Esophagus muscularis mucosa (tissue), 4 donors: ENCODE measurements around the gene FGFR1OP2. TPM values are rescaled to one million over a fixed set of nuclear protein-coding genes. Genes with fewer than 3 reads are reported as not detected.

Experiments
- DNase-seq: peaks from one replicate; pipeline ENCODE4 v3.0.0-alpha.2; 2017; ENCODE audit errors: extremely low spot score
- H3K27ac ChIP-seq, 4 donors: fragments of 200-600 bp; sonication (generic); replicated peaks in 1 of 4; 1 replicate in 3 of 4; 2 replicates in 1 of 4; pipeline ENCODE4 v1.5.1; 2016 to 2019; ENCODE audit warnings: mild to moderate bottlenecking in 1 of 4
- H3K27me3 ChIP-seq, 4 donors: fragments of 200-600 bp; sonication (generic); one replicate each; pipeline versions ENCODE4 v1.5.1 to v1.6.0; 2016 to 2019
- H3K36me3 ChIP-seq, 4 donors: fragments of 200-600 bp; sonication (generic); one replicate each; pipeline ENCODE4 v1.5.1; 2016 to 2019
- H3K4me1 ChIP-seq, 4 donors: fragments of 200-600 bp; sonication (generic); one replicate each; pipeline ENCODE4 v1.5.1; 2016 to 2019
- H3K4me3 ChIP-seq, 4 donors: fragments of 200-600 bp; sonication (generic); 1 replicate in 2 of 4; 2 replicates in 2 of 4; pipeline ENCODE4 v1.5.1; 2016 to 2019; ENCODE audit warnings: mild to moderate bottlenecking in 4 of 4, moderate library complexity in 1 of 4
- H3K9me3 ChIP-seq, 4 donors: fragments of 200-600 bp; sonication (generic); 1 replicate in 3 of 4; 2 replicates in 1 of 4; pipeline ENCODE4 v1.5.1; 2016 to 2019
- EP300 ChIP-seq: sonication (generic); formaldehyde crosslinking; IDR thresholded peaks from one replicate; pipeline ENCODE4 v1.6.1; 2017; ENCODE audit warnings: antibody characterized with exemption
- POLR2A ChIP-seq: fragments of 450-650 bp; IDR thresholded peaks from one replicate; pipeline ENCODE4 v1.6.1; 2017; ENCODE audit warnings: antibody characterized with exemption, moderate library complexity, mild to moderate bottlenecking, low read depth
- POLR2AphosphoS5 ChIP-seq, 2 donors: sonication (generic); formaldehyde crosslinking; IDR thresholded peaks; one replicate each; pipeline ENCODE4 v1.6.1; 2017; ENCODE audit warnings: antibody characterized with exemption in 2 of 2
- WGBS: methylation state at CpG from one replicate; pipeline ENCODE4 v1.1.5; 2018; 5-methylcytosine and 5-hydroxymethylcytosine counted together
- intact Hi-C: fragments of 100-400 bp; cut with DNase I; formaldehyde crosslinking; loops from one replicate; pipeline ENCODE4 v1.15.1; 2023
- total RNA-seq, 4 donors: library from RNA; depleted of rRNA; stranded (reverse); fragments of >200 nt; gene quantifications; one replicate each; pipeline versions ENCODE4 v1.1.0 to v1.2.1, GENCODE V29; 2016
- TF ChIP-seq, protein P1 (sequence below), 3 experiments: fragments of 200-600 bp in 2 of 3; fragments of 450-650 bp in 1 of 3; sonication (generic) in 2 of 3; IDR thresholded peaks; one replicate each; pipeline ENCODE4 v1.5.1; 2017 to 2019; ENCODE audit warnings: antibody characterized with exemption in 3 of 3, mild to moderate bottlenecking in 2 of 3, moderate library complexity in 1 of 3

The FGFR1OP2 gene
- total RNA-seq, 4 donors from 2014 or later, result 52.7 to 65.9 (median 59.4) TPM

DNA sequence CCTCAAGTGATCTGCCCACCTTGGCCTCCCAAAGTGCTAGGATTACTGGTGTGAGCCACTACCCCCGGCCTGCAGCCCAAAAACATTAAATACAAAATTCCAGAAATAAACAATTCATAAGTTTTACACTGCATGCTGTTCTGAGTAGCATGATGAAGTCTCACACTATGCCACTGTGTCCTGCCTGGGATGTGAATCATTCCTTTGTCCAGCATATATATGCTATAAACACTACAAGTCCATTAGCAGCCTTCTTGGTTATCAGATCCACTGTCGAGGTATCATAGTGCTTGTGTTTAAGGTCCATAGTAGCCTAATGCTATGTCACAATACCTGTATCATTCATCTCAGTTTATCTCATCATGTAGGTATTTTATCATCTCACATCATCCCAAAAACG lies 16.4 kb upstream of the FGFR1OP2 start:
- Histone ChIP-seq H3K4me3 (no peak overlapping the region), H3K27ac (no peak overlapping the region), H3K9me3 (no peaks in the 10 kb centered on the region), H3K36me3 (peaks cover 16 to 71% (median 38%) of the 10 kb centered on the region in 4 donors), H3K4me1 (no peaks in the 10 kb centered on the region), H3K27me3 (no peaks in the 10 kb centered on the region)
- DNase-seq, result no peak
- intact Hi-C loops, result no loop called here
- 89% methylated on average over 3 of the region's 3 CpGs for WGBS
- TF ChIP-seq POLR2A (no peak), POLR2AphosphoS5 (IDR thresholded peaks at IDR 0.05) (no peak), EP300 (no peak)
- TF ChIP-seq, protein P1, sequence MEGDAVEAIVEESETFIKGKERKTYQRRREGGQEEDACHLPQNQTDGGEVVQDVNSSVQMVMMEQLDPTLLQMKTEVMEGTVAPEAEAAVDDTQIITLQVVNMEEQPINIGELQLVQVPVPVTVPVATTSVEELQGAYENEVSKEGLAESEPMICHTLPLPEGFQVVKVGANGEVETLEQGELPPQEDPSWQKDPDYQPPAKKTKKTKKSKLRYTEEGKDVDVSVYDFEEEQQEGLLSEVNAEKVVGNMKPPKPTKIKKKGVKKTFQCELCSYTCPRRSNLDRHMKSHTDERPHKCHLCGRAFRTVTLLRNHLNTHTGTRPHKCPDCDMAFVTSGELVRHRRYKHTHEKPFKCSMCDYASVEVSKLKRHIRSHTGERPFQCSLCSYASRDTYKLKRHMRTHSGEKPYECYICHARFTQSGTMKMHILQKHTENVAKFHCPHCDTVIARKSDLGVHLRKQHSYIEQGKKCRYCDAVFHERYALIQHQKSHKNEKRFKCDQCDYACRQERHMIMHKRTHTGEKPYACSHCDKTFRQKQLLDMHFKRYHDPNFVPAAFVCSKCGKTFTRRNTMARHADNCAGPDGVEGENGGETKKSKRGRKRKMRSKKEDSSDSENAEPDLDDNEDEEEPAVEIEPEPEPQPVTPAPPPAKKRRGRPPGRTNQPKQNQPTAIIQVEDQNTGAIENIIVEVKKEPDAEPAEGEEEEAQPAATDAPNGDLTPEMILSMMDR (IDR thresholded peaks at IDR 0.05), result no peak

- H3K36me3 ChIP-seq, result peaks cover 18 to 72% (median 42%) of the 10 kb centered on the region in 4 donors
- no peak overlapping the region for H3K27ac ChIP-seq
- no peaks in the 10 kb centered on the region for H3K4me1 ChIP-seq
- H3K9me3 ChIP-seq, result no peaks in the 10 kb centered on the region
- TF ChIP-seq EP300, result no peak
- H3K27me3 ChIP-seq, result no peaks in the 10 kb centered on the region
- DNase-seq, result no peak
- 95% methylated on average over 5 of the region's 5 CpGs for WGBS
- intact Hi-C loops, result no loop called here
- no peak overlapping the region for H3K4me3 ChIP-seq
These were observed 9.6 kb upstream of the FGFR1OP2 start for GRCh38 chr12:26928661-26929060.

- Histone ChIP-seq H3K27ac (no peak overlapping the region), H3K36me3 (peaks cover 18 to 63% (median 39%) of the 10 kb centered on the region in 4 donors), H3K4me1 (peaks cover 0 to 5% (median 0%) of the 10 kb centered on the region in 4 donors), H3K4me3 (no peak overlapping the region), H3K9me3 (no peaks in the 10 kb centered on the region), H3K27me3 (no peaks in the 10 kb centered on the region)
- no peak for DNase-seq
- 98% methylated on average over 2 of the region's 2 CpGs for WGBS
- intact Hi-C loops, result no loop called here
- TF ChIP-seq EP300 (no peak), POLR2A (no peak), POLR2AphosphoS5 (IDR thresholded peaks at IDR 0.05) (no peak)
- TF ChIP-seq, protein P1 (IDR thresholded peaks at IDR 0.05), result no peak
These were observed 8.7 kb upstream of the FGFR1OP2 start for GRCh38 chr12:26929590-26929989.

- DNase-seq, result no peak
- Histone ChIP-seq H3K4me1 (peaks cover 32 to 49% (median 43%) of the 10 kb centered on the region in 4 donors), H3K27ac (peak overlapping the region in 2 of 4 donors; percentile 25 to 96), H3K4me3 (no peak overlapping the region), H3K9me3 (no peaks in the 10 kb centered on the region), H3K27me3 (no peaks in the 10 kb centered on the region), H3K36me3 (peaks cover 0 to 19% (median 7%) of the 10 kb centered on the region in 4 donors)
- TF ChIP-seq EP300 (no peak), POLR2A (no peak), POLR2AphosphoS5 (IDR thresholded peaks at IDR 0.05) (no peak)
- TF ChIP-seq, protein P1 (IDR thresholded peaks at IDR 0.05), result no peak
- 77% methylated on average over 7 of the region's 7 CpGs for WGBS
- intact Hi-C loops, result loop anchor here (5.0 to 10.0 kb wide), 3 partner anchors 76 to 371 kb away; partner anchors contain the start of gene TM7SF3
These were observed 2.5 kb upstream of the FGFR1OP2 start for GRCh38 chr12:26935636-26936378.

DNA sequence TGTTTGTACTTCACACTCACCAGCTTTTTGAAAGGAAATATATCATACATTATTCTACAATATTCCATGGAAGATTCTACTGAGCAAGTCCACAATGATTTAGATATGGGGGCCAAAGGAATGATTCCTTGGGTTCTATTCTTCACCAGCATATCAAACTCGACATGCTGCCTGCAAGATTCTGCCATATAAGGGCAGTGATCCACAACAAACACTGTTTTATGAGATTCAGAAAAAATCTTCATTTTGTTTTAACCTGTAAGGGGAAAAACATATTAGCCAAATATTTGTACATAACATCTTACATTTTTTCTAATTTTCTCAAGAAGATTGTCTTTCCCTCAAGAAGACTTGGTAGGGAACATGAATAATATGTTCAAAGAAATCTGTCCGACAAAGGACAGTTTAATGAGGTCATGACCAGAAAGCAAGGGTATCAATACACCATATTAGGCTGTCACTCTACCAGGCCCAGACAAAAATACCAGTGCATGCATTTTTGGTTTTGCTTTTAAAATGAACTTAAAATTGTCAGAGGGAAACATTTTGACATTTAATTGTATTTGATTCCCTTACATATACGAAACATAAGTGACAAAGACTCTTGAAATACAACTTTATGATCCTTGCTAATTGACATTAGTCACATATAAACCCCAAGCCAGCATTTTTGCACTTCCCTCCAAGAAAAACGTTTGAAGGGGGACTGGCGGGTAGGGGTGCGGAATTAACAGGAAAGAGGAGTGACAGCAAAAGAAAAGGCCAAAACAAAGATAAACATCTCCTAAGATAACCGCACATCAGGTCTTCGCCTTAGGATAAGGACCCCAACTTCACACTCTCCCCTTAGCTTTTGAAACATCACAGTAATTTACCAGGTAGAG lies 1.5 kb upstream of the FGFR1OP2 start:
- H3K27ac ChIP-seq, result peak overlapping the region; percentile 94 to 97 (median 96)
- H3K36me3 ChIP-seq, result peaks cover 0 to 15% (median 5%) of the 10 kb centered on the region in 4 donors
- intact Hi-C loops, result loop anchor here (5.0 to 10.0 kb wide), 3 partner anchors 76 to 370 kb away; partner anchors contain the start of gene TM7SF3
- H3K4me3 ChIP-seq, result peak overlapping the region; percentile 89 to 96 (median 93)
- H3K4me1 ChIP-seq, result peaks cover 38 to 59% (median 52%) of the 10 kb centered on the region in 4 donors
- no peak for DNase-seq
- TF ChIP-seq POLR2AphosphoS5 (IDR thresholded peaks at IDR 0.05), result no peak
- no peak for TF ChIP-seq EP300
- TF ChIP-seq, protein P1 (IDR thresholded peaks at IDR 0.05), result no peak
- TF ChIP-seq POLR2A, result no peak
- no peaks in the 10 kb centered on the region for H3K27me3 ChIP-seq
- no peaks in the 10 kb centered on the region for H3K9me3 ChIP-seq
- WGBS, result 9% methylated on average over 8 of the region's 8 CpGs
